CD4-positive, alpha-beta T cell (primary cell): ENCODE measurements around the gene POLQ. TPM values are rescaled to one million over a fixed set of nuclear protein-coding genes. Genes with fewer than 3 reads are reported as not detected.

Experiments
- ATAC-seq: fragments of 200-7000 bp; cut with Tn5 transposase; one replicate; pipeline ENCODE4 v1.10.0; 2022; ENCODE audit warnings: mild to moderate bottlenecking; ENCODE audit not compliant: poor library complexity
- CTCF ChIA-PET: fragments of 350-600 bp; sonication (Branson Sonifier 250); formaldehyde crosslinking; loops from one replicate; lab custom pipeline; 2021; ENCODE audit warnings: antibody characterized with exemption, inconsistent platforms; lab: Charles Lee
- POLR2A ChIA-PET: fragments of 350-600 bp; sonication (Branson Sonifier 250); formaldehyde crosslinking; loops from one replicate; lab custom pipeline; 2021; ENCODE audit warnings: antibody characterized with exemption, inconsistent platforms; lab: Charles Lee
- DNase-seq, 14 experiments: peaks; one replicate each; pipeline ENCODE4 v3.0.0-alpha.2; 2013 to 2020; ENCODE audit warnings: mixed read lengths in 2 of 14
- H3K27ac ChIP-seq, 2 donors: one replicate each; pipeline versions ENCODE4 v1.5.1 to v1.7.0; 2013; ENCODE audit warnings: low read length in 2 of 2, low read depth in 1 of 2, mild to moderate bottlenecking in 1 of 2
- H3K27me3 ChIP-seq, 2 experiments: 1 replicate in 1 of 2; 2 replicates in 1 of 2; pipeline versions ENCODE4 v1.6.1 to v1.7.0; 2013; ENCODE audit warnings: low read length in 2 of 2, control low read depth in 1 of 2, mild to moderate bottlenecking in 1 of 2, moderate library complexity in 1 of 2; ENCODE audit not compliant: insufficient read depth in 2 of 2, control insufficient read depth in 1 of 2
- H3K36me3 ChIP-seq: one replicate; pipeline ENCODE4 v1.6.1; 2013; ENCODE audit warnings: low read length, control low read depth; ENCODE audit not compliant: insufficient read depth
- H3K4me1 ChIP-seq: one replicate; pipeline ENCODE4 v1.6.1; 2013; ENCODE audit warnings: low read length, control low read depth; ENCODE audit not compliant: insufficient read depth
- H3K4me3 ChIP-seq: one replicate; pipeline ENCODE4 v1.5.1; 2013; ENCODE audit warnings: mild to moderate bottlenecking, low read length, moderate library complexity
- H3K9me3 ChIP-seq, 2 experiments: 1 replicate in 1 of 2; 2 replicates in 1 of 2; pipeline versions ENCODE4 v1.6.1 to v1.7.0; 2013; ENCODE audit warnings: low read length in 2 of 2, mild to moderate bottlenecking in 2 of 2, control low read depth in 1 of 2, moderate library complexity in 1 of 2; ENCODE audit not compliant: control insufficient read depth in 1 of 2, insufficient read depth in 1 of 2
- H3K27ac Mint-ChIP-seq: one replicate; pipeline ENCODE4 v1.8.0; 2020; ENCODE audit warnings: mixed read lengths
- H3K27me3 Mint-ChIP-seq: one replicate; pipeline ENCODE4 v1.8.0; 2021; ENCODE audit warnings: mixed read lengths
- H3K36me3 Mint-ChIP-seq: one replicate; pipeline ENCODE4 v1.8.0; 2021; ENCODE audit warnings: low read depth, mixed read lengths
- H3K4me1 Mint-ChIP-seq: one replicate; pipeline ENCODE4 v1.8.0; 2021; ENCODE audit warnings: low read depth, mixed read lengths
- H3K4me3 Mint-ChIP-seq: one replicate; pipeline ENCODE4 v1.8.0; 2020; ENCODE audit warnings: mild to moderate bottlenecking, mixed read lengths
- H3K9me3 Mint-ChIP-seq: one replicate; pipeline ENCODE4 v1.8.0; 2020; ENCODE audit warnings: mixed read lengths
- CTCF ChIP-seq: fragments of 200-600 bp; IDR thresholded peaks from one replicate; pipeline ENCODE4 v1.8.0; 2022; ENCODE audit warnings: antibody characterized with exemption, mild to moderate bottlenecking
- intact Hi-C, 2 experiments: fragments of 100-400 bp; cut with DNase I in 1 of 2; cut with micrococcal nuclease in 1 of 2; formaldehyde crosslinking; loops; one replicate each; pipeline versions ENCODE4 v1.15.1 to v1.9.0; 2023 to 2025; cut with DNase I, micrococcal nuclease
- total RNA-seq, 174 experiments: library from RNA in 2 of 174; stranded (reverse) in 2 of 174; gene quantifications; one replicate each; pipeline ENCODE4 v1.2.3 and lab custom pipeline; 2021 to 2026

Gene POLQ
- total RNA-seq, 2 experiments from 2014 or later, result 0.17 to 0.30 TPM

GRCh38 chr3:121414924-121415323 is 130.9 kb downstream of the POLQ start:
- Mint-ChIP-seq H3K27ac (no peak overlapping the region), H3K36me3 (no peaks in the 10 kb centered on the region), H3K4me3 (no peak overlapping the region), H3K27me3 (no peaks in the 10 kb centered on the region), H3K9me3 (no peaks in the 10 kb centered on the region), H3K4me1 (no peaks in the 10 kb centered on the region)
- DNase-seq (no peak), ATAC-seq (no peak)
- H3K4me1 ChIP-seq, result no peaks in the 10 kb centered on the region
- no peak overlapping the region for H3K4me3 ChIP-seq
- POLR2A ChIA-PET, result no interaction called here
- H3K36me3 ChIP-seq, result no peaks in the 10 kb centered on the region
- CTCF ChIA-PET, result no interaction called here
- no peak for TF ChIP-seq CTCF
- no peak overlapping the region for H3K27ac ChIP-seq
- no peaks in the 10 kb centered on the region for H3K9me3 ChIP-seq
- no peaks in the 10 kb centered on the region for H3K27me3 ChIP-seq
- intact Hi-C loops, result no loop called here

DNA sequence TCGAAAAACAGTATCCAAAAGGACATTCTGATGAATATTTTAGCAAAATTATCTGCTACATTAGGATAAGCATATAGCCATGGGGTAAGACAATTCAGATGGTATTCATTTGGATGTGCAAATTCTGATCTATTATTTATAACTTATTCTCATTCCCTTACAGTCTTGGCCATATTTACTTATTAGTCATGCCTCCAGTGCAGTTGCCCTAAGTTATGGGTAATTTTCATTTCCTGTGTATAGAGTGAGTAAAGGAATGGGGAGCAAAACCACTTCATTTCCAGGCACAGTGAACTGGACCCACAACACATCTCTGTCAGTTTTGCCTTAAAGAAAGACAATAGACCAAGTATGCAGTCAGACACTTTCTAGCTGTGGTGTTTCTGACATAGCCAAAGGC is 134.3 kb downstream of the POLQ start:
- intact Hi-C loops, result no loop called here
- H3K27me3 Mint-ChIP-seq, result peaks cover 4% of the 10 kb centered on the region
- Histone ChIP-seq H3K36me3 (no peaks in the 10 kb centered on the region), H3K27me3 (no peaks in the 10 kb centered on the region), H3K27ac (no peak overlapping the region), H3K9me3 (no peaks in the 10 kb centered on the region), H3K4me1 (no peaks in the 10 kb centered on the region), H3K4me3 (no peak overlapping the region)
- ChIA-PET CTCF (no interaction called here), POLR2A (no interaction called here)
- DNase-seq (no peak), ATAC-seq (no peak)
- H3K9me3 Mint-ChIP-seq, result no peaks in the 10 kb centered on the region
- no peak overlapping the region for H3K27ac Mint-ChIP-seq
- H3K4me3 Mint-ChIP-seq, result no peak overlapping the region
- H3K4me1 Mint-ChIP-seq, result no peaks in the 10 kb centered on the region
- TF ChIP-seq CTCF, result no peak
- H3K36me3 Mint-ChIP-seq, result no peaks in the 10 kb centered on the region

GRCh38 chr3:121405631-121406030 is 140.2 kb downstream of the POLQ start:
- CTCF ChIA-PET, result no interaction called here
- no peak overlapping the region for H3K4me3 Mint-ChIP-seq
- H3K4me1 Mint-ChIP-seq, result no peaks in the 10 kb centered on the region
- Histone ChIP-seq H3K9me3 (no peaks in the 10 kb centered on the region), H3K4me3 (no peak overlapping the region), H3K36me3 (no peaks in the 10 kb centered on the region), H3K4me1 (no peaks in the 10 kb centered on the region), H3K27ac (no peak overlapping the region), H3K27me3 (no peaks in the 10 kb centered on the region)
- no peaks in the 10 kb centered on the region for H3K9me3 Mint-ChIP-seq
- no peaks in the 10 kb centered on the region for H3K36me3 Mint-ChIP-seq
- H3K27ac Mint-ChIP-seq, result no peak overlapping the region
- POLR2A ChIA-PET, result no interaction called here
- H3K27me3 Mint-ChIP-seq, result peaks cover 4% of the 10 kb centered on the region
- DNase-seq (no peak), ATAC-seq (no peak)
- intact Hi-C loops, result no loop called here
- TF ChIP-seq CTCF, result no peak
